Inflammatory macrophage treated with lipopolysaccharide for 1 hour (primary cell): Measurements from ENCODE around the gene SLC28A1.
A peak's percentile ranks its signal among the peaks of the same experiment; 100 is the strongest.

ENCODE experiments used
- DNase-seq, 2 donors: peaks; one replicate each; pipeline ENCODE4 v3.0.0-alpha.2; 2020 to 2022

The SLC28A1 gene

DNA sequence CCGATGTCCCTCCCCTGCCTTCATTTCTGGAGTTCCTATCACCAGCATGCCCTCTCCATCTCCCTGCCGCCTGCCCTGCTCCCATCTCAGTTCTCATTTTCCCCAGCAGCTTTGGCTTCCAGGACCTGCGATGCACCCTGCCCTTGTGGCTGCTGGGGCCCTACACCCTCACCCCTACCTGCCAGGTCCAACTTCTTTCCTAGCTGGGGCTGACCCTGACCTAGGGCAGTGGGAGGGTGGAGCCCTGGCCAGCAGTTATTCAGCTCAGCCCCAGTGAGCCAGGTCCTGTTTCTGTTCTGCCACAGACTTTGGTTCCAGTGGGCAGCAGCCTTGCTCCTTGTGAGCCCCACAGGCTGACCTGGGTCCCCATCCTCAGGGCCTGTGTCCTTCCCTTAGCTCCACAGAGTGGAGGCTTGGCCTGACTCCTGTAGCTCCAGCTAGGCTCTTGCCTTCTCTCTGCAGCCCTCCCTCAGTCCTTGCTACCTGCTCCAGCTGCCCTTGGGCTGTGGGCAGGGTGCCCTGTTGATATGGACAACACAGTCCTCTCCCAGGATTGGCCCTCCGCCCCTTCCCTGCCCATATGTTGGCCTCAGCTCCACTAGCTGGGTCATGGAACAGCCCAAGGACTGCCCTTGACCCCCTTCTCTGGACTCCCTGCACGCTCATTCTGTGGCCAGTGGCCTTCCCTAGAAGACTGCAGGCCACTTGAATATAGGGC is 62.5 kb downstream of the SLC28A1 start:
- DNase-seq, result no peak

DNA sequence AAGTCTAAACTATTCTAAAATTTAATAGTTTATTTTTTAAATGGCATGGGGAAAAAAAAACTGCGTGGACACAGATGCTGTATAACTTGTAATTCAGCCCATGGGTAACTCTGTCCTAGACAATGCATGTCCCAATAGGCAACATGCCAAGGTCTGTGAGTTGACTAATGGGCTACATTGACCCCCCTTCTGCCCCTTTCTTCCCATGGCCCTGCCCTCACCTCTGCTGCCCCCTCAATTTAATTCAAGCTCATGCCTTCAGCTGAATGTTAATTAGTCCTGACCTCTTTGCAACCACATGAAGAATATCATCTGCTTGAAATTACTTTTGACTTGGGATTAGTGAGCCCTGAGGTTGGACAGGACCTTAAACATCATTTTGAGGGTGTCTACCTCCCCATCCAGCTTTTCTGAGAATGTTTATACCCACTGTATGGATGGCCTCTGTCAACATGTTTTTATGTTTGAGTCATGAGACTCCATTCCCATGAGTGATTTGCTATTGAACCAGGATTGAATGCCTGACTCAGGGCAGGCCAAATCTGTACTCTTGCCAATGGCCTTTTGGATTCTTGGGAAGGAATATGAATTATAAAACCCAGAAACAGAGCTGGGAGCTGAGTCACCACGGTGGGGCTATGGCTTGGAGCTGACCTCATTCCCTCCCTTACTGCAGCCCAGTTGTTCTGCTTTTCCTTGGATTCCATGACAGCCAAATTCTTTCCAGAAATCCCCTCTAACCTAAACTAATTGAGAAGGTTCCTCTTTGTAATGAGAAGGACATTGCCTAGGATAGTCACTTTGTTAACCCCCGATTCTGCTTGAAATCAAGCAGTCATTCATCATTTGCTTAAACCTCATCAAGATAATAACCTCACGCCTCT is 63.7 kb downstream of the SLC28A1 start:
- peak; percentile 50 to 88 for DNase-seq

DNA sequence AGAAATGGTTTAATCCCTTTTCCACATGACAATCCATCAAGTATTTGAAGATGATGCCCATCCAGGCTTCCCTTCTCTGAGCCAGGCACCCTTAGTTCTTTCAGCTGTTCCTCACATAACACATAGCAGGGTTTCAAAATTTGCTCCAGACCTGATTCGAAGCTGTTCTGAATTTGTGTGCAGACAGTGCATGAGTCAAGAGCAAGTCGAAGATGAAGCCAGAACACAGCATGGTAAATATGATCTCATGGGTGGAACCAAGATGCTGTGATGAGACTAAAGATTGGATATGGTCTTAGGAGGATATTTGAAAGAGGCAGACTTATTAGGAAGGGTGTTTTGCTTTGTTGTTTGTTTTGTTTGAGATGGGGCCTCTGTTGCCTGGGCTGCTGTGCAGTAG is 64.6 kb downstream of the SLC28A1 start:
- DNase-seq, result no peak

DNA sequence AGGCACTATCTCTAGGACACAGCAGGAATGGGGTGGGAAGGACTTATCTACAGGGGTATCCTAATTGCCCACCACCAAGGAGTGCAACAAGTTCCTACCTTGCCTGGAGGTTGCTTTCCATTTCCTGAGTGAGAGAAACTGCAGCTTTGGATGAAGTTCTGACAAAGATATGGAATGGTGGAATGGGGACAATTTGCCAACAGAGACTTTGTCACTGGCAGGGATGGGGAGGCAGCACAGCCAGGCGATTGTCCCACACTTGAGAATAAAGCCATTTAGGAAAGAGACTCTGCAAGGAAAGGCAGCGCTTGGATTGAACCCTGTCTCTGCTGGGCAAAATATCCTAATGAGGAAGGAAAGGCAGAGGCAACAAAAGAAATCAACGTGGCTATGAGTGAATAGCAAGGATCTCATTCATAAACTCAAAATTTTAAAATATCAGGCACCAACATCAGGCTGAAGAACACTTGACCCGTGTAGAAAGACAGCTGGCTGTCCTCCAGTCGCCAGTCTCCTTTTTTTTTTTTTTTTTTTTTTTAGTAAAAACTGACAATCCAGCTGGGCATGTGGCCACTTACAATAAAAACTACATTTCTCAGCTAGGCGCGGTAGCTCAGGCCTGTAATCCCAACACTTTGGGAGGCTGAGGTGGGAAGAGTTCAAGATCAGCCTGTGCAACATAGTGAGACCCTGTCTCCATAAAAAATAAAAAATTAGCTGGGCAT is 65.5 kb downstream of the SLC28A1 start:
- no peak for DNase-seq

DNA sequence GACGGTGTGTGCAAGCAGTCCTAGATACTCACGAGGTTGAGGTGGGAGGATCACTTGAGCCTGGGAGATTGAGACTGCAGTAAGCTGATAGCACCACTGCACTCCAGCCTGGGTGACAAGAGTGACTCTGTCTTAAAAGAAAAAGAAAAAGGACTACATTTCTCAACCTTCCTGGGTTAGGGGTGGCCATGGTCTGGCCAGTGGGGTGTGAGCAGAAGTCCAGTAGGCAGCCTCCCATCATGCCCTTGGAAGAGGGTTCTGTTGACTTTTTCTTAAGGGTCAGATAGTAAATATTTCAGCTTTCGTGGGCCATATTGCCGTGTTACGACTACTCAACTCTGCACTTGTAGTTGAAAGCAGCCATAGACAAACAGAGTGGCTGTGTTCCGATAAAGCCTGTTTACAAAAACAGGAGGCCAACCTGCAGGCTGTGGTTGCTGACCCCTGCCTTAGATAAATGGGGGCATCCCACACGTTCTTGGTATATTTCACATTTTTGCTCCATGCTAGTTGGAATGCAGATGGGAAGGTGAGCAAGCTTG is 66.2 kb downstream of the SLC28A1 start:
- no peak for DNase-seq

DNA sequence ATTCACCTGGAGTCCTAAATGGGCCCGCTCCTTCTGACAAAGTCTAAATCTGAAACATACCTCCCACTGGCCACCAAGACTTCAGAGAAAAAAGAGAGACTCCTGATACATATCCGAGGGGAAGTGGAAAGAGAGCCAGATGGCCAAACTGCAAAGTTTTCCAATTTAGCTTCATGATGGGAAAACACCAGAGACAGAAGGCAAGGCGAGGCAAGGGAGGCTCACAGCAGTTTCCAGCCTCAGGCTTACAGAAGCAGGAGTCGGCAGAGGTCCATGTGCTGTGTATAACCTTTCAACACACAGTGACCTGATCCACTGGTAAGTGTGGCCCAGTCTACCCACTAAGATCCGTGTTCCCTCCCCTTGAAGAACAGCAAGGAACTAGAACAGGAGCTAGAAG is 67.3 kb downstream of the SLC28A1 start:
- DNase-seq, result no peak

DNA sequence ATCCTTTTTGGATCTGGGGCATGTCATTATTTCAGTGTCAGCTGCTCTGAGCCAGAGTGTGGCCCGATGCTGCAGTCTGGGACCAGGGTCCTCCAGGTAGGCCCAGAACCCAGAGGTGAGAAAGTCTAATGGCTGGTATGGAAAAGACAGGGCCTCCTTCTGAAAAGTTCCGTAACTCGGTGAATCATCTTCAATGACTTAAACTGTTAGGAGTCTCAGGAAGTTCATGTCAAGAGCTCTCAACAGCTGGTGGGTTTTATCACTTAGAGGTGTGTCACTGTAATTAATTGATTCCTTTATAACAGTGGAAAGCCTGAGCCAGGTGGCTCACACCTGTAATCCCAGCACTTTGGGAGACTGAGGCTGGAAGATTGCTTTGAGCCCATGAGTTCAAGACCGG is 68.7 kb downstream of the SLC28A1 start:
- no peak for DNase-seq

DNA sequence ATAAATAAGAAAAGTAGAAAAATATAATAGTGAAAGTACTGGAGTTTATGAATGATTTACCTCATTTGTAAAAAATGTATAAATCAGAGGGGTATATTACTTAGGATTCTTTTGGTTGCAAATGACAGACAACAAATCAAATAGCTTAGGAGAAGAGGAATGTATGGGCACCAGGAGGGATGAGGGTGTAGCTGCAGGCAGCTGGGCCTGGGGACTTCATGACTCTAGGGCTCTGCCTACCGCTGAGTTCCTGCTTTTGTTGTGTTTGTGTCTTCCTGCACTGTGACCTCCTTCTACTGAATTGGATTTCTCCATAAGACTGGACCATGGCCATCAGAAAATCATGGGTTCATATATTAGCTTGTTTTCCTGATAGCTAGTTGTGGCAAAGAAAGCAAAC is 69.3 kb downstream of the SLC28A1 start:
- DNase-seq, result no peak

DNA sequence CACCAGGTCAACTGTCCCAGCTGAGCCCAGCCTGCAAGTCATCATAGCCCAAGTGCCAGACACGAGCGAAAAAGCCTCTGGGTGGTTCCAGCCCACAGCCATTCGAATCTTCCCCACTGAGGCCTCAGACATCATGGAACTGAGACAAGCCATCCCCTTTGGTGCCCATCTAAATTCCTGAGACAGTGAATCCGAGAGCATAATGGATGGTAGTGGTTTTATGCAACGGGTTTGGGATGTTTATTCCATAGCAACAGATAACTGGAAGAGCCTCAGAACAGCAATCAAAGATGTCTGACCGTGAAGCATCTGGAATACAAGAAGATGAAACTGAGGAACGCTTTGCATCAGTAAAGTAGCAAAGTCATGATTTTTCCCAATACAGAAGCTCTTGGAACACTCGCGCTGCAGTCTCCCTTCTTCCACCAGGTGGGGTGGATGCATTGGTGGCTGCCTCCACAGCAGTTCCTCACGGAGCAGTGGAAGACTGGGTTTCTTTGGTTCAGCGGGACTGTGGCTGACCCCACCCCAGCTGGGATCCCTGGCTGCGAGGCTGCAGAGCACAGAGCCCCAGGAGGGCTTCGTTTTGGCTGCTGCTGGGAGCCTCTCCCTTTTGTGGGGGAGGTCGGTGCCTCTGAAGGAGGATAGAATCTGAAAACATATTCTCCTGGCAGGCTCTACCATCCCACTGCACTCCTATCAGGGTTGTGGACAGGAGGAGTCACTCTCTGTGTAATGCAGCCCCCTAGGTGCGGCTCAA is 70.8 kb downstream of the SLC28A1 start:
- DNase-seq, result peak; percentile 48 to 74

DNA sequence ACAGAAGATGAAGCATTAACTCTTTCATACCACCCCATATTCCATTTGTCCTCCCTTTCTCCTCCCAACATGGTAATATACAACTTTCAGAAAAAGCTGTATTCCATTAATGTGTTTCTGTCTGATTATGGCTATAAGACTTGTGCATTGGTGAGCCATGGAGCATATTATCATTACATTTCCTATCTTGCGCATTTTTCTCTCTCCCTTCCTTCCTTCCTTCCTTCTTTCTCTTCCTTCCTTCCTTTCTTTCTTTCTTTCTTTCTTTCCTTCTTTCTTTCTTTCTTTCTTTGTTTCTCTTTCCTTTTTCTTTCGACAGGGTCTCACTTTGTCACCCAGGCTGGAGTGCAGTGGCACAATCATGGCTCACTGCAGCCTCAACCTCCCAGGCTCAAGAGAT is 71.7 kb downstream of the SLC28A1 start:
- no peak for DNase-seq

DNA sequence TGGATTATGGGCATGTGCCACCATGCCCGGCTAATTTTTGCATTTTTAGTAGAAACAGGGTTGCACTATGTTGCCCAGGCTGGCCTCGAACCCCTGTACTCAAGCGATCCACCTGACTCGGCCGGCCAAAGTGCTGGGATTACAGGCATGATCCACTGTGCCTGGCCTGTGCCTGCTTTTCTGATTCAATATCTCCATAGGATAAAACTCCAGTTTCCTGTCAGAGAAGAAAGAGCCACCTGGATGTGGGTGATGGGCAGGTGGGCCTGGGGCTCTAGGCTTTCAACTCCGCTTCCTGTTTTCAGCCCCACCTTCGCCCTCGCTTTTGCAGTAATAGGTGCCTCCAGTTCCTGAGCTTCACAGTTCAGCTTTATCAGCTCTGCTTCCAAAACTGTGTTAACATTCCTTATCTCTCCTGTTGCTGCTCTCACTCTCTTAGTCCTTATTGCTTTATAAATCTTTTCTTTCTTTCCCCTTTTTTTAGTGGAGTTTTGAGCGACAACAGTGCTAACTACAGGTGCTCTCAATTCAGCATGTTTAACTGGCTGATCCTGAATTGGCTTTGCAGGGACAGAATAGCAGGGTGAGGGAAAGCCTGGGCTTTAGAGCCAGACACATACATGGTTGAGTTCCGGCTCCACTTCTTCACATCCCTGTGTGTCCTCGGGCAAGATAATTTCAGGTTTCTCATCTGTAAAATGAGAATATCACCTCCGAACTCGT is 76.1 kb downstream of the SLC28A1 start:
- DNase-seq, result no peak

DNA sequence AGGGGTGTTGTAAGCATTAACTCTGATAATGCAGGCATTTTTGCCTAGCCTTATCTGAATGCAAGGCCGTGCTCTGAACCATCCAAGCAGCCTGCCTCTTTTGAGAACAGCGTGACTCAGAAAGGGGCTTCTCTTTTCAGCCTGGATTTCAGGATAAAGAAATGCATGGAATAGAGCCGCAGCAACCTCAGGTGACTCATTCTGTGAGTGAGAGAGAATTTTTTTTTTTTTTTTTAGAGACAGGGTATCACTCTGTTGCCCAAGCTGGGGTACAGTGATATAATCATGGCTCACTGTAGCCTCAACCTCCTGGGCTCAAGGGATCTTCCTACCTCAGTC is 76.6 kb downstream of the SLC28A1 start:
- no peak for DNase-seq

DNA sequence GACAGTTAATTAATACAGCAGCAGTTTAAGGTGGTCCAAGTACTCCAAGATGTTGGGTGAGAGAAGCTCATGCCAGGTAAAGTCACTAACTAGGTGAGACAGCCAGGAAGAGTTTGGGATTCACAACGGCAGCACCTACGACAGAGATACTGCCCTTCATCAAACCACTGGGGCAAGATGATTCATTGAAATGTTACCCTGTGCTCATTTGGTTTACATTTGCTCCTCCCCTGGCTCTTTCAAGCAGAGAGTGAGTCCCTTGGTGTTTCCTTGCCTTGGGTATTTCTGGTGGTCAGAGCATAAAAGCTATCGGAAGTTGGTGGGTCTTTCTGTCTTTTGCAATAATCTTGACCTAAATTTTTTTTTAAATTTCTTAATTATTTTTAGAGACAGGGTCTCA is 77.2 kb downstream of the SLC28A1 start:
- DNase-seq, result no peak

DNA sequence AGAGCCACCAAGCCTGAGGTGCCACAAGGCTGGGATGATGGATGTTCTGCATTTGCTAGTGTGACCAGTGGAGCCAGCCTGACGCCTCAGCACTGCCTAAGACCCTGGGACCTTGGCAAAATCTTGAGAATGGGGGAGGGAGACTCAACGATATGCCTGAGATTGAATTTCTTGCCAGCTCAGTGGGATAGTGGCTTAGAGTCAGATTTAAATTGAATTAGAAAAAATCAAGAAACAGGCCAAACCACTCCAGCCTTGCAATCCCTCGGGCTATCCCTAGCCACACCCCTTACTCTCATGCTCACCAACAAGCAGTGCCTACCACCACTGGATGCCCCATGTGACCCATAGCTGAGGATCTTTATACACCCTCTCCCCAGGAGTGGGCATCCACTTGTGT is 78.5 kb downstream of the SLC28A1 start:
- no peak for DNase-seq

DNA sequence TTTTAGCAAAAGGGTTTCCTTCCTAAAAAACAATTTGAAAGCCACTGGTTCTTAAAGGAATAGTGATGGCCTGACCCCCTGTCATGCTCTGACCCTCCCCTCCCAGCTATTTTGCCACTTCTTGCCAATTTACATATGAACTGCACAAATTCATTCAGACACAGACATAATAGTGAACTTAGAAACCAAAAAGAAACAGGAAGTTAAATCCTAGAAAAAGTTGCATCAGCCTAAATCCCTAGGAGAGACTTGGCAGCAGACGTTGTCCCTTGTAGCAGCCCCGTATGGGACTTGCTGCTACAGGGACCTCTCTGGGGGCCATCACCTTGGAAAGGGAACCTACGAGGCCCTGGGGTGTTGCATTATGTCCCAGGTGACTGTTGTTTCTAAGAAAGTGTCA is 82.9 kb downstream of the SLC28A1 start:
- DNase-seq, result peak in 1 of 2 donors; percentile 42

DNA sequence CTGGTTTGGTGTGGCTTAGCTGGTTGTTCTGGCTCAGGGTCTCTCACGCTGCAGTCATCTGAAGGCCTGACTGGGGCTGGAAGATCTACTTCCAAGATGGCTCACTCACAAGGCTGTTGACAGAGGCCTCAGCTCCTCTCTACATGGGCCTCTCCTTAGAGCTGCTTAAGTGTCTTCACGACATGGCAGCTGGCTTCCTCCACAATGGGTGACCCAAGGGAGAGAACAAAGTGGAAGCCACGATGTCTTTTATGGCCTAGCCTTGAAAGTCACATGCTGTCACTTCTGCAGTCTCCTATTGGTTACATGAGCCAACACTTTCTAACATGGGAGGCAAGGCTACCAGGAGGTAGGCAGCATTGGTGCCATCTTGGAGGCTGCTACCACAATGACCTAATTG is 83.8 kb downstream of the SLC28A1 start:
- DNase-seq, result no peak

DNA sequence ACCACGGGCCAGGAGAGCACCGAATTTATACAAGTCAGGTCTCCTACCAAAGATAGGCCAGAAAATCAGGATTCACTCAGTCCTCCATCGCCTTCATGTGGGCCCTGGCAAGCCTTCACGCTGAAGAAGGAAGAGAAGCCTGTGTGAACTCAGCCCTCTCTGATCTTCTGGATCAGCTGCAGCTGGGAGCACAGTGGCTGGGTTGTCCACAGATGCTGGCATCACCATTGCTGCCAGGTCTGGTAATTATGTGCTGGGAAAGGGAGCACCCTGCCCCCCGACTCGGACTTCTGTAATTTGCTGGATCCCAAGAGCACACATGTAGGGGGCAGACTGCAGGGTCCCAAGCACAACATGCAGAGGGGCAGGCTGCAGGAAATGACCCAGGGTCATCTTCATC is 84.8 kb downstream of the SLC28A1 start:
- DNase-seq, result no peak

DNA sequence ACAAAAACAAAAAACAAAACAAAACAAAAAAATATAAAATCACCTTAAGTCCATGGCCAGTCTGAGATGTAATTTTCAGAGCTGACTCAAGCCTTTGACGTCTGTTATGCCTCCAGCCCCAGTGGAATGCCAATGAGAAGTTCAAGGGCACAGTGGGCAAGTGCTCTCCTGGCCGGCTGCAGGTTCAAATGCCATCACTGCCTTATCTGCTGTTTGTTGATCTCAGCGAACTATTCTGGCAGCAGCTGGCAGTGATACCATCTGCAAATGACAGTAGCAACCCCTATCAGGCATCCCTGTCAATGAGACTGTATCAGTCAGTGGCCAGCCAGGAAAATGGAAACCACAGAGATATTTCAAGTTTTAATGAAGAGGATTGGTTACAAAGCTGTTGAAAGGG is 86.4 kb downstream of the SLC28A1 start:
- DNase-seq, result no peak

DNA sequence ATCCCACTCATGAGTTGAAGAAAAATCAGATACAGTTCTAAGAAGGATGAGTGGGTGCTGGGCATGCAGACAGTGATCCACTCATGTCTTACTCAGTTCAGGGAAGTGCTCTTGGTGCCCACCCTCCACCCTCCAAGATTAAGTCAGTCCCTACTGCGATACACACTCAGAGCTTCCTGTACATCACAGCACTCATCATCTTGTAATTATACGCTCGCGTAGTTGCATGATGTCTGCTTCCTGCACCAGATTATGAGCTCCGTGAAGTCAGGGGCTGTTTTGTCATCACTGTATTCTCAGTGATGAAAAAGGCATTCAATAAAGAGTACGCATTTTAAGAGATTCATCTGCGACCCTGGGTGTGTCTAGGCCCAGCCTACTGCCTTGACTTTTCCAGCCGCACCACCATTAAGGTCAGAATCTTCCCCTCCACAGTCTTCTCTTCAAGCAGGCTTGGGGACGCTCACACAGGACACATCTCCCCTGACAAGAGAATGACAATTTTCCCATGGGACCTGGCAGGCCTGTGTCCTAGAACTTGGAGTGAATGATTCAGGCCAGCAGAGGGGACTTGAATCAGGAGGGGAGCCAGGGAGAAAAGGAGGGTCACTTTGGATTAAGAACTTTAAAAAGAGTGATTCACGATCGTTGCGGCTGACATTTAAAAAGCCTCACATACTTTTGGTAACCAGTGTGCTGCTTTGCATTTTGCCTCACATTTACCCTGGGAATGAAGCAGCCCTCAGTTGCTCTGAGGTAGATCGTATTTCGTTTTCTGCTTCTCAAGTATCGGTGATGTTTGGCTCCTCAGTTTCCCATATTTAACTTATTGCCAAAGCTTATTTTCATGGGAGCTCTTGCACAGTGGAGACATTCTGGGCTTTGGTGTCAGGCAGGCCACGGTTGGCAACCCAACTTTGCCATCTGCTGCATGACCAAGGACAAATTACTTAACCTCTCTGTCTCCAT is 89.3 kb downstream of the SLC28A1 start:
- no peak for DNase-seq

DNA sequence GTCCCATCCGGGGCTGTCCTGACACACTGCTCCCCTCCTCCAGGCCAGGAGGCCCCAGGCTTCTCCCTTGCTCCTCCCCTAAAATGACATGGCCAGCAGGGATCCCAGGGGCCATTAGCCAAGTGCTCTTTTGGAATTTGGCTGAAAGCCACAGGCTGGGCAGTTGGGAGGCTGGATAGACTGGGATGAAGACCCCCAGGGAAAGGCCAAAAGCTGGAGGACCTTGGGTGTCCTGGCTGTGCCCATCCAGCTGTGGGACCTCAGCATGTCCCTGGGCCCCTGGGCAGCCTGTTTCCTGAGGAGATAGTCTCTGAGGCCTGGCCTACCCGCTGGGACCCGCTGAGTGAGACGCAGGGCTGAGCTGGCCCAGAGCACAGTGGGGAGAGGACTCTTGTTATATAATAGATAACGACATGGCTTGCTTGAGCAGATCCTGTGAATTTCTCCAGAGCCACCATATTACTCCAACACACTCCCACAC is 91.4 kb downstream of the SLC28A1 start:
- no peak for DNase-seq
